ENCODE measurements around the gene PRCC.

PRCC gene

GRCh38 chr1:156848461-156849150 is 81.3 kb downstream of the PRCC start:
- DNase-seq (ENCODE audit: extremely low spot score): no peak
- CTCF ChIA-PET: interaction anchor here (0.8 to 4.9 kb wide), 7 partner anchors 8 to 143 kb away, joined by 3 to 57 read pairs (median 8); partner anchors contain the start of genes CRABP2, INSRR and NTRK1

GRCh38 chr1:156849151-156849496 is 81.8 kb downstream of the PRCC start:
- TF ChIP-seq CTCF (IDR thresholded peaks at IDR 0.05; ENCODE audit: control extremely low read depth, extremely low read depth, low read depth, missing control alignments): no peak
- ChIA-PET CTCF (interaction anchor here (1.1 to 4.9 kb wide), 4 partner anchors 11 to 143 kb away, joined by 4 to 57 read pairs (median 18); partner anchors contain the start of genes CRABP2 and NTRK1), POLR2A (interaction anchor here (0.6 kb wide), 1 partner anchor 89 kb away, joined by 4 read pairs; no protein-coding TSS in a partner anchor)
- no peak for DNase-seq (ENCODE audit: extremely low spot score)

More at GRCh38 chr1:156848461-156849150, 81.3 kb downstream of the PRCC start:
- TF ChIP-seq CTCF (IDR thresholded peaks at IDR 0.05; ENCODE audit: control extremely low read depth, extremely low read depth, low read depth, missing control alignments): no peak
- POLR2A ChIA-PET: interaction anchor here (0.6 kb wide), 1 partner anchor 89 kb away, joined by 4 read pairs; no protein-coding TSS in a partner anchor

Data from GM10248 (cell line).